ENCODE results near the gene ITSN1. TPM values are rescaled to one million over a fixed set of nuclear protein-coding genes. Genes with fewer than 3 reads are reported as not detected.

Gene ITSN1
- total RNA-seq, 4 donors from 2014 or later, result 50.4 to 208 (median 96.7) TPM

- no peak for DNase-seq (ENCODE audit: low spot score in 2 of 2)
- Histone ChIP-seq H3K9me3 (no peaks in the 10 kb centered on the region), H3K36me3 (no peaks in the 10 kb centered on the region), H3K4me1 (peaks cover 0 to 33% (median 19%) of the 10 kb centered on the region in 4 donors), H3K27ac (no peak overlapping the region), H3K4me3 (no peak overlapping the region), H3K27me3 (no peaks in the 10 kb centered on the region)
- TF ChIP-seq POLR2A (IDR thresholded peaks at IDR 0.05), result no peak
- TF ChIP-seq EP300 (IDR thresholded peaks at IDR 0.05), result no peak
- no peak for TF ChIP-seq CTCF (IDR thresholded peaks at IDR 0.05)
- WGBS, 2 donors, result 86% methylated on average over 25 to 28 of the region's 28 CpGs
These were observed 253.1 kb downstream of the ITSN1 start for GRCh38 chr21:33895356-33895755.

GRCh38 chr21:33896691-33897090, 254.4 kb downstream of the ITSN1 start:
- TF ChIP-seq EP300 (IDR thresholded peaks at IDR 0.05) (no peak), CTCF (IDR thresholded peaks at IDR 0.05) (no peak), POLR2A (IDR thresholded peaks at IDR 0.05) (no peak)
- peaks cover 0 to 33% (median 19%) of the 10 kb centered on the region in 4 donors for H3K4me1 ChIP-seq
- no peaks in the 10 kb centered on the region for H3K9me3 ChIP-seq
- no peak overlapping the region for H3K27ac ChIP-seq
- no peaks in the 10 kb centered on the region for H3K27me3 ChIP-seq
- no peak overlapping the region for H3K4me3 ChIP-seq
- 92% methylated on average over 6 of the region's 6 CpGs for WGBS, 2 donors
- peaks cover 0 to 4% (median 0%) of the 10 kb centered on the region in 3 donors for H3K36me3 ChIP-seq
- no peak for DNase-seq (ENCODE audit: low spot score in 2 of 2)

GRCh38 chr21:33897098-33897497, 254.8 kb downstream of the ITSN1 start:
- 79 to 88% methylated on average over 5 of the region's 5 CpGs for WGBS, 2 donors
- Histone ChIP-seq H3K36me3 (peaks cover 0 to 8% (median 0%) of the 10 kb centered on the region in 3 donors), H3K9me3 (no peaks in the 10 kb centered on the region), H3K4me1 (peaks cover 0 to 33% (median 19%) of the 10 kb centered on the region in 4 donors), H3K4me3 (no peak overlapping the region), H3K27me3 (no peaks in the 10 kb centered on the region), H3K27ac (no peak overlapping the region)
- TF ChIP-seq POLR2A (IDR thresholded peaks at IDR 0.05), result no peak
- TF ChIP-seq CTCF (IDR thresholded peaks at IDR 0.05), result no peak
- TF ChIP-seq EP300 (IDR thresholded peaks at IDR 0.05), result no peak
- no peak for DNase-seq (ENCODE audit: low spot score in 2 of 2)

GRCh38 chr21:33897739-33898138, 255.4 kb downstream of the ITSN1 start:
- H3K4me3 ChIP-seq, result no peak overlapping the region
- H3K27me3 ChIP-seq, result no peaks in the 10 kb centered on the region
- no peak for TF ChIP-seq CTCF (IDR thresholded peaks at IDR 0.05)
- TF ChIP-seq EP300 (IDR thresholded peaks at IDR 0.05), result no peak
- TF ChIP-seq POLR2A (IDR thresholded peaks at IDR 0.05), result no peak
- H3K4me1 ChIP-seq, result peaks cover 0 to 33% (median 19%) of the 10 kb centered on the region in 4 donors
- no peaks in the 10 kb centered on the region for H3K9me3 ChIP-seq
- peaks cover 0 to 14% (median 0%) of the 10 kb centered on the region in 3 donors for H3K36me3 ChIP-seq
- 95 to 96% methylated on average over 3 of the region's 3 CpGs for WGBS, 2 donors
- peak overlapping the region in 1 of 4 donors; percentile 79 for H3K27ac ChIP-seq
- no peak for DNase-seq (ENCODE audit: low spot score in 2 of 2)

- 71 to 76% methylated on average over 3 of the region's 3 CpGs for WGBS, 2 donors
- peaks cover 0 to 33% (median 19%) of the 10 kb centered on the region in 4 donors for H3K4me1 ChIP-seq
- no peaks in the 10 kb centered on the region for H3K9me3 ChIP-seq
- H3K27me3 ChIP-seq, result no peaks in the 10 kb centered on the region
- TF ChIP-seq CTCF (IDR thresholded peaks at IDR 0.05) (no peak), EP300 (IDR thresholded peaks at IDR 0.05) (no peak), POLR2A (IDR thresholded peaks at IDR 0.05) (no peak)
- peaks cover 0 to 23% (median 0%) of the 10 kb centered on the region in 3 donors for H3K36me3 ChIP-seq
- H3K4me3 ChIP-seq, result no peak overlapping the region
- DNase-seq (ENCODE audit: low spot score in 2 of 2), result no peak
- peak overlapping the region; percentile 26 to 90 (median 72) for H3K27ac ChIP-seq
These were observed 256.3 kb downstream of the ITSN1 start for GRCh38 chr21:33898586-33898985.

Measured in tibial nerve (tissue), 4 donors.